Thoracic aorta (tissue), 2 donors: Measurements from ENCODE around the gene SLC34A2. TPM values are rescaled to one million over a fixed set of nuclear protein-coding genes. Genes with fewer than 3 reads are reported as not detected.

ENCODE experiments used
- ATAC-seq: fragments of 150-250 bp; one replicate; pipeline ENCODE4 v1.8.0; 2017; ENCODE audit warnings: low read depth; ENCODE audit not compliant: insufficient number of reproducible peaks, low FRiP score
- DNase-seq: peaks from one replicate; pipeline ENCODE4 v3.0.0-alpha.2; 2020; ENCODE audit warnings: low spot score
- H3K27ac ChIP-seq, 2 donors: fragments of 200-600 bp; sonication (generic); 1 replicate in 1 of 2; 2 replicates in 1 of 2; pipeline ENCODE4 v1.5.1; 2016; ENCODE audit warnings: mild to moderate bottlenecking in 2 of 2, moderate library complexity in 2 of 2
- H3K27me3 ChIP-seq: fragments of 200-600 bp; sonication (generic); replicated peaks from 2 replicates; pipeline ENCODE4 v1.6.0; 2016; ENCODE audit warnings: mild to moderate bottlenecking; ENCODE audit not compliant: insufficient read depth
- H3K36me3 ChIP-seq: fragments of 200-600 bp; sonication (generic); one replicate; pipeline ENCODE4 v1.5.1; 2016
- H3K4me1 ChIP-seq, 2 donors: fragments of 200-600 bp; sonication (generic); 1 replicate in 1 of 2; 2 replicates in 1 of 2; pipeline versions ENCODE4 v1.5.1 to v1.6.0; 2016; ENCODE audit warnings: low read depth in 2 of 2, mild to moderate bottlenecking in 1 of 2; ENCODE audit not compliant: control insufficient read depth in 1 of 2
- H3K4me3 ChIP-seq: fragments of 200-600 bp; sonication (generic); 2 replicates; pipeline ENCODE4 v1.5.1; 2016; ENCODE audit warnings: mild to moderate bottlenecking
- H3K9me3 ChIP-seq: fragments of 200-600 bp; sonication (generic); 2 replicates; pipeline ENCODE4 v1.5.1; 2016
- total RNA-seq, 2 donors: library from RNA; depleted of rRNA; stranded (reverse); fragments of >200 nt; gene quantifications; one replicate each; pipeline versions ENCODE4 v1.1.0 to v1.2.3, GENCODE V29; 2016
- TF ChIP-seq, protein P1 (sequence below): fragments of 200-600 bp; sonication (generic); IDR thresholded peaks from one replicate; pipeline ENCODE4 v1.5.1; 2019; ENCODE audit warnings: antibody characterized with exemption

The SLC34A2 gene
- total RNA-seq, 2 donors from 2014 or later: not detected

DNA sequence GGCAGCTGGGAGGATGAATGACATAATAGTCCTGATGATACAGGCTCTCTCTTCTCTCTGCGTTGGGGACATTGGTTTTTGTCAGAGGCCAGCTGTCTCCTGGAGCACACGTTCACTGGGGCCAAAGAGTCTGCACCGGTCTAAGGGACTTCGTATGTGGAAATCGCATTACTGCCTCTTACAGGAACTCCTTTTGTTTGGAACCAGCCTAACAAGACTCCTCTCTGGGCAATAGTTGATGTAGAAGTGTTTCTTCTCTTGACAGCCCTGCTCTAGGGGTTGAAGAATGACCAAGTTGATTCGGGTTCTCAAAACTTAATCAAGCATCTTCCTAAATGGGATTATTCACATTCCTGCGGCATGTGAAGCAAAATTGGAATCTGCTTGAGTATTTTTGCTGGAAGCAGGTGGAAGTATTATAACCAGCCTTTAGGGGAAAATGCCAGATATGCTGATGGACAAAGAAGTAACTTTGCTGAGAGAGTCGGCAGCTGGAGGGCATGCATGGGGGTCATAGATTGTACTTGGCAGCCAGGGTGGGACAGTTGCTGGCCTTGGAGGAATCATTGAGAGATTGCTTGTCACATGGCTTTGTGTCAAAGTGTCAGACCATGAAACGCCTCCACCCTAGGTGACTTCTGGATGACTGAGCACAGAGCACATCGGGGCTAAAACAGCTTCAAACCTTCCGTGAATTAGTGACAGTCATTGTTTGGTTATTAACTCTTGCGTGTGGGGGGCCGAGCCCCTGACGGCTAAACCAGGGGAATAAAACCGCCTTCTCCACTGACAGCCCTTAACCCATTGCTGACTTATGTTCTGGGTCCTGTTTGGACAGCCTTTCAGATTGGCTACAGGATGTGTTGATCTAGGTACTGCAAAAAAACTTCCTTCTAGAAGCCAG is 34.4 kb upstream of the SLC34A2 start:
- Histone ChIP-seq H3K4me1 (no peaks in the 10 kb centered on the region), H3K36me3 (no peaks in the 10 kb centered on the region), H3K27me3 (no peaks in the 10 kb centered on the region), H3K4me3 (no peak overlapping the region), H3K27ac (no peak overlapping the region), H3K9me3 (no peaks in the 10 kb centered on the region)
- DNase-seq (no peak), ATAC-seq (no peak)
- TF ChIP-seq, protein P1, sequence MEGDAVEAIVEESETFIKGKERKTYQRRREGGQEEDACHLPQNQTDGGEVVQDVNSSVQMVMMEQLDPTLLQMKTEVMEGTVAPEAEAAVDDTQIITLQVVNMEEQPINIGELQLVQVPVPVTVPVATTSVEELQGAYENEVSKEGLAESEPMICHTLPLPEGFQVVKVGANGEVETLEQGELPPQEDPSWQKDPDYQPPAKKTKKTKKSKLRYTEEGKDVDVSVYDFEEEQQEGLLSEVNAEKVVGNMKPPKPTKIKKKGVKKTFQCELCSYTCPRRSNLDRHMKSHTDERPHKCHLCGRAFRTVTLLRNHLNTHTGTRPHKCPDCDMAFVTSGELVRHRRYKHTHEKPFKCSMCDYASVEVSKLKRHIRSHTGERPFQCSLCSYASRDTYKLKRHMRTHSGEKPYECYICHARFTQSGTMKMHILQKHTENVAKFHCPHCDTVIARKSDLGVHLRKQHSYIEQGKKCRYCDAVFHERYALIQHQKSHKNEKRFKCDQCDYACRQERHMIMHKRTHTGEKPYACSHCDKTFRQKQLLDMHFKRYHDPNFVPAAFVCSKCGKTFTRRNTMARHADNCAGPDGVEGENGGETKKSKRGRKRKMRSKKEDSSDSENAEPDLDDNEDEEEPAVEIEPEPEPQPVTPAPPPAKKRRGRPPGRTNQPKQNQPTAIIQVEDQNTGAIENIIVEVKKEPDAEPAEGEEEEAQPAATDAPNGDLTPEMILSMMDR: no peak

DNA sequence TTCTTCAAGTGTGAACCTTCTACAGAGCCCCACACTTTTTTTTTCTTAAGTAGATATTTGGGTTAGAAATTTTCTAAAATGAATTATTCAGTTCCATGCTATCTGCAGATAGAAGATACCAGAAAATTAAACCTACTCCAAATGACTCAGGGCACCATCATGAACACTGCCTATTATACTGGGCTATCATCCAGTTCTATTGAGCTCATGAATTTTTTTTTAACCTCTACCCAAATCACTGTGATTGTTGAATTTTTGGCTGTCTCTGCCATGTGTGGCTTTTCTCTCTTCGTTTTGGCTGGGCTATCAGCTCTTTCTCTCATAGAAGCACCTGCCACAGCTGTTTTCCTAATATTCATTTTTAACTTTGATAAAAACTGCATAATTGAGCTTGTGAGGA is 31.0 kb upstream of the SLC34A2 start:
- DNase-seq (no peak), ATAC-seq (no peak)
- TF ChIP-seq, protein P1: no peak

DNA sequence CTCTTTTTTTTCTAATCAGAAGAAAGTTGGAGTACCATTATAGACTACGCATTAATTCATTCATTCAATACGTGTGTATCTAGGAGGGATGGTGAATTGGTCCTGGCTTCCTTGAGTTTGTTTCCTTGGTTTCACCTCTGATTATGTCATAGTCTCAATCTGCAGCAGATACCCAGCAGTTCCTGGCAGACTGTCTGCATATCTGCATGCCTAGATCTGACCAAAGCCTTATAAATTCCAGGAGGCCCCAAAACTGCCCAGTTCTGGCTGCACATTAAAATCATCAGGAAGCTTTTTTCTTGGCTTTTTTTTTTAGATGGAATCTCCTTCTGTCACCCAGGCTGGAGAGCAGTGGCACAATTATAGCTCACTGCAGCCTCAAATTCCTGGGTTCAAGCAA is 27.2 kb upstream of the SLC34A2 start:
- Histone ChIP-seq H3K27ac (no peak overlapping the region), H3K4me3 (no peak overlapping the region), H3K9me3 (no peaks in the 10 kb centered on the region), H3K36me3 (no peaks in the 10 kb centered on the region), H3K27me3 (no peaks in the 10 kb centered on the region), H3K4me1 (no peaks in the 10 kb centered on the region)
- TF ChIP-seq, protein P1: no peak
- ATAC-seq (no peak), DNase-seq (no peak)

More for the DNA sequence above, 31.0 kb upstream of the SLC34A2 start:
- Histone ChIP-seq H3K4me3 (no peak overlapping the region), H3K27me3 (no peaks in the 10 kb centered on the region), H3K27ac (no peak overlapping the region), H3K4me1 (no peaks in the 10 kb centered on the region), H3K9me3 (no peaks in the 10 kb centered on the region), H3K36me3 (no peaks in the 10 kb centered on the region)

DNA sequence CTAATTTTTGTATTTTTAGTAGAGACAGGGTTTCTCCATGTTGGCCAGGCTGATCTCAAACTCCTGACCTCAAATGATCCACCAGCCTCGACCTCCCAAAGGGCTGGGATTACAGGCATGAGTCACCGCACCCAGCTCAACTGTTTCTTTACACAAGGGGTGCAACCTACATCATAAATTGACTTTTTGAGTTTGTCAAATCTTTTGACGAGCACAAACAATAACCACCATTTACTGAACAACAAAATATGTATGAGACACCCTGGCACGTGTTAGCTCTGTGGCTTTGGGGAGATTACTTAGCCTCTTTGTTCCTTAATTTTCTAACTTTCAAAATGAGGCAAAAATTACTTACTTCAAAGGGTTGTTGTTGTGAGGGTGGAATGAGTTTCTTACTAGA is 23.5 kb upstream of the SLC34A2 start:
- Histone ChIP-seq H3K4me3 (no peak overlapping the region), H3K36me3 (no peaks in the 10 kb centered on the region), H3K27me3 (no peaks in the 10 kb centered on the region), H3K27ac (no peak overlapping the region), H3K4me1 (no peaks in the 10 kb centered on the region), H3K9me3 (no peaks in the 10 kb centered on the region)
- ATAC-seq (no peak), DNase-seq (no peak)
- TF ChIP-seq, protein P1: no peak

DNA sequence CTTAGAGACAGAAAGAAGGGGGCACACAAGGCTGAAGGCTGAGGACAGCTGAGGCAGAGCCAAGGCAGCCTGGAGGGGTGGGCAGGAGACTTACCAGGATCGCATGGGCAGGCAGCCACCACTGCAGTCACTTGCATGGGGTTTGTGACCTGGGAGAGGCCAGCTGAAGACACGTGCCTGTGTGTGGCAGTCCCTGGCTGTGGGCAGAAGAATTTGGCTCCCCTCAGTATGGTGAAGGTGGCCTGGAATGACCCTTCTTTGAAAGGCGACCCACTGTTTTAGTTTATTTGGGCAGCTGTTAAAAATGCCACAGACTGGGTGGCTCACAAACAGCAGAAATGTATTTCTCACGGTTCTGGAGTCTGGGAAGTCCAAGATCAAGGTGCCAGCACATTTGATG is 22.1 kb upstream of the SLC34A2 start:
- H3K27me3 ChIP-seq: no peaks in the 10 kb centered on the region
- no peaks in the 10 kb centered on the region for H3K9me3 ChIP-seq
- DNase-seq: no peak
- no peaks in the 10 kb centered on the region for H3K4me1 ChIP-seq
- TF ChIP-seq, protein P1: no peak
- no peak overlapping the region for H3K4me3 ChIP-seq
- H3K27ac ChIP-seq: no peak overlapping the region
- no peak for ATAC-seq
- no peaks in the 10 kb centered on the region for H3K36me3 ChIP-seq
